HG03280 (cell line): Measurements from ENCODE around the gene NCAPD3.
"Not testable (repeated sequence)": the region's sequence is repeated elsewhere in the genome, so short reads cannot be mapped to it uniquely, and the experiment has no call there.

Experiments
- ATAC-seq: cut with Tn5 transposase; IDR thresholded peaks from one replicate; pipeline ENCODE4 v1.9.1; 2021; ENCODE audit warnings: mild to moderate bottlenecking, moderate library complexity; ENCODE audit not compliant: unreplicated experiment

NCAPD3 gene

GRCh38 chr11:134224710-134225664, 1.2 kb upstream of the NCAPD3 start:
- peak; percentile 24 for ATAC-seq

GRCh38 chr11:134223121-134223520, 646 bp downstream of the NCAPD3 start:
- ATAC-seq, result no peak

- no peak for ATAC-seq
Observed at GRCh38 chr11:134216816-134217215, 7.0 kb downstream of the NCAPD3 start.

GRCh38 chr11:134215836-134216235, 7.9 kb downstream of the NCAPD3 start:
- ATAC-seq, result no peak

GRCh38 chr11:134207538-134208239, 16.1 kb downstream of the NCAPD3 start:
- no peak for ATAC-seq

GRCh38 chr11:134206185-134206584, 17.6 kb downstream of the NCAPD3 start:
- ATAC-seq, result no peak

- ATAC-seq, result no peak
Observed at GRCh38 chr11:134205729-134206128, 18.0 kb downstream of the NCAPD3 start.

- no peak for ATAC-seq
Observed at GRCh38 chr11:134202661-134203060, 21.1 kb downstream of the NCAPD3 start.

GRCh38 chr11:134200688-134201087, 23.1 kb downstream of the NCAPD3 start:
- no peak for ATAC-seq

- ATAC-seq, result no peak
Observed at GRCh38 chr11:134199531-134199930, 24.2 kb downstream of the NCAPD3 start.

- ATAC-seq, result no peak
Observed at GRCh38 chr11:134196756-134197155, 27.0 kb downstream of the NCAPD3 start.

GRCh38 chr11:134188092-134188491, 35.7 kb downstream of the NCAPD3 start:
- not testable (repeated sequence) for ATAC-seq

- no peak for ATAC-seq
Observed at GRCh38 chr11:134181707-134182106, 42.1 kb downstream of the NCAPD3 start.

GRCh38 chr11:134178032-134178674, 45.6 kb downstream of the NCAPD3 start:
- no peak for ATAC-seq

GRCh38 chr11:134176284-134176683, 47.5 kb downstream of the NCAPD3 start:
- no peak for ATAC-seq

GRCh38 chr11:134173296-134173695, 50.5 kb downstream of the NCAPD3 start:
- ATAC-seq, result no peak

- no peak for ATAC-seq
Observed at GRCh38 chr11:134171951-134172350, 51.8 kb downstream of the NCAPD3 start.

GRCh38 chr11:134170919-134171281, 52.9 kb downstream of the NCAPD3 start:
- ATAC-seq, result no peak

GRCh38 chr11:134170177-134170918, 53.4 kb downstream of the NCAPD3 start:
- no peak for ATAC-seq

GRCh38 chr11:134164490-134165370, 59.0 kb downstream of the NCAPD3 start:
- no peak for ATAC-seq
